ENCODE data around the gene CPT2. TPM values are rescaled to one million over a fixed set of nuclear protein-coding genes. Genes with fewer than 3 reads are reported as not detected.

The CPT2 gene
- total RNA-seq, 1 donor from 2014 or later = 5.5 TPM

DNA sequence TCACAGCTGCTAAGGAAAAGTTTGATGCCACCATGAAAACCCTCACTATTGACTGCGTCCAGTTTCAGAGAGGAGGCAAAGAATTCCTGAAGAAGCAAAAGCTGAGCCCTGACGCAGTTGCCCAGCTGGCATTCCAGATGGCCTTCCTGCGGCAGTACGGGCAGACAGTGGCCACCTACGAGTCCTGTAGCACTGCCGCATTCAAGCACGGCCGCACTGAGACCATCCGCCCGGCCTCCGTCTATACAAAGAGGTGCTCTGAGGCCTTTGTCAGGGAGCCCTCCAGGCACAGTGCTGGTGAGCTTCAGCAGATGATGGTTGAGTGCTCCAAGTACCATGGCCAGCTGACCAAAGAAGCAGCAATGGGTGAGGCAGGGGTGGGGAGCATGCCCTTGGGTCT is 14.3 kb downstream of the CPT2 start:
- Histone ChIP-seq H3K4me3 (ENCODE audit: low read depth, low read length) (no peak overlapping the region), H3K36me3 (ENCODE audit: control insufficient read depth, insufficient read depth, low read length) (peaks cover 16% of the 10 kb centered on the region), H3K27me3 (ENCODE audit: control insufficient read depth, insufficient read depth, low read length) (no peaks in the 10 kb centered on the region)
- TF ChIP-seq, protein P1, sequence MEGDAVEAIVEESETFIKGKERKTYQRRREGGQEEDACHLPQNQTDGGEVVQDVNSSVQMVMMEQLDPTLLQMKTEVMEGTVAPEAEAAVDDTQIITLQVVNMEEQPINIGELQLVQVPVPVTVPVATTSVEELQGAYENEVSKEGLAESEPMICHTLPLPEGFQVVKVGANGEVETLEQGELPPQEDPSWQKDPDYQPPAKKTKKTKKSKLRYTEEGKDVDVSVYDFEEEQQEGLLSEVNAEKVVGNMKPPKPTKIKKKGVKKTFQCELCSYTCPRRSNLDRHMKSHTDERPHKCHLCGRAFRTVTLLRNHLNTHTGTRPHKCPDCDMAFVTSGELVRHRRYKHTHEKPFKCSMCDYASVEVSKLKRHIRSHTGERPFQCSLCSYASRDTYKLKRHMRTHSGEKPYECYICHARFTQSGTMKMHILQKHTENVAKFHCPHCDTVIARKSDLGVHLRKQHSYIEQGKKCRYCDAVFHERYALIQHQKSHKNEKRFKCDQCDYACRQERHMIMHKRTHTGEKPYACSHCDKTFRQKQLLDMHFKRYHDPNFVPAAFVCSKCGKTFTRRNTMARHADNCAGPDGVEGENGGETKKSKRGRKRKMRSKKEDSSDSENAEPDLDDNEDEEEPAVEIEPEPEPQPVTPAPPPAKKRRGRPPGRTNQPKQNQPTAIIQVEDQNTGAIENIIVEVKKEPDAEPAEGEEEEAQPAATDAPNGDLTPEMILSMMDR (IDR thresholded peaks at IDR 0.05; ENCODE audit: insufficient read depth, low read length, severe bottlenecking) = no peak
- FAIRE-seq (no peak), DNase-seq (ENCODE audit: low read depth) (no peak)

DNA sequence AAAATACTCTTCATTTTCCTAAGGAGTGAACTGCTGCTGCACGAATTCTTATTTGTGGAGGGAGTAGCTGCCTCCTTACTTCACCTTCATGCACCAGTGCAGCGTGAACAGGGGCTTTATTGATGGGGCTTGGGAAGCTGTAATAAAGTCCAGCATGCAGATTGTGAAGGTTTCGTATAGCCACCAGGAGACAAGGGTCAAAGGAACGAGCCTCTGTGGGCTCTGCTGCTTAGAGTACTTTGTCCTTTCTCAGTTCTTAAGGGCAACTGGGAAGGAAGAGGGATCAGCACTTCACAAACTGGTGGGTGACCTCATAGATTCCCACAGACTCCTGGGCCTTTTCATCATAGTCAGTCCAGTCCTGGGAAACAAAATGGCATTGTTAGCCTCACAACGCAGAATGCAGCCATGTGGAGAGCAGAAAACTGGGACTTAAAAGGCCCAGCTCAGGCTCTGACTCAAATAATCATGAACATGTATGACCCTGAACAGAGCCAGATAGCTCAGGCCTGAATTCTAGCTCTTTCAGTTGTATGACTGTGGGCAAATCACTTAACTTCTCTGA is 17.8 kb downstream of the CPT2 start:
- TF ChIP-seq, protein P1 (IDR thresholded peaks at IDR 0.05; ENCODE audit: insufficient read depth, low read length, severe bottlenecking) = no peak
- Histone ChIP-seq H3K4me3 (ENCODE audit: low read depth, low read length) (no peak overlapping the region), H3K27me3 (ENCODE audit: control insufficient read depth, insufficient read depth, low read length) (no peaks in the 10 kb centered on the region), H3K36me3 (ENCODE audit: control insufficient read depth, insufficient read depth, low read length) (peaks cover 20% of the 10 kb centered on the region)
- no peak for FAIRE-seq
- DNase-seq (ENCODE audit: low read depth) = no peak

DNA sequence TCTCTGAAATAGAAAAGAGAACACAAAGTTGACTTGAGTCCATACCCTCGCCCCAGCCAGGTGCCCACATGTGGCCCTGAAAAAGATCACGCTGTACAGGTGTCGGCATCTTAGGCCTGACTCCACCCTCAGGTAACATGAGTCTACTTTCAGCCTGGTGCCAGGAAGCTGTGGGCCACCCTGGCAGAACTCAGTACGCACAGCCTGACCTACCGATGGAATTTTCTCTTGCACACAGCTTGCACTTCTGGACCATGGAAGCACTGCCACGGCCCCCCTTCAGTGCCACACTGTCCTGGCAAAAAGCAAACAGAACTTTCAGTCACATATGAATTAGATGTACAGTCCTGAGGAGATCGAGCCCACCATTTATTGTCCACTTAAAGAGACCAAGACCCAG is 21.6 kb downstream of the CPT2 start:
- DNase-seq (ENCODE audit: low read depth) = no peak
- Histone ChIP-seq H3K27me3 (ENCODE audit: control insufficient read depth, insufficient read depth, low read length) (no peaks in the 10 kb centered on the region), H3K4me3 (ENCODE audit: low read depth, low read length) (no peak overlapping the region), H3K36me3 (ENCODE audit: control insufficient read depth, insufficient read depth, low read length) (peaks cover 8% of the 10 kb centered on the region)
- TF ChIP-seq, protein P1 (IDR thresholded peaks at IDR 0.05; ENCODE audit: insufficient read depth, low read length, severe bottlenecking) = no peak
- FAIRE-seq = no peak

DNA sequence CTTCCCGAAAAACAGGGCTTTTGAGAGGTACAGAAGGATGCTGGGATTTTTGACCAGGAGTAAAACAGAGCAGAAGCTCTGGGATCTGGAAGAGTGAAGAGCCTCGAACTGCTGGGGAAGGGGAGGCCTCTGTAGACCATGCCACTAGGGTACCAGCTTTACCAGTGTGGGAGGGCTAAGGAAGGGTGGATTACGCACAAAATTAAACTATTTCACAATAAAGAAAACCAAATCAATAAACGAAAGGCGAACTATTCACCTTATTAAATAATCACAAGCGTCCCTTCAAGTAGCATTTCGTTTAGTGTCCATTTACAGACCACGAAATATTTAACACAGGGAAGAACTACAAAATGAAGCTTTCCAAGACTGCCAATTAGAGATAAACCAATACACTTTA is 23.1 kb downstream of the CPT2 start:
- H3K36me3 ChIP-seq (ENCODE audit: control insufficient read depth, insufficient read depth, low read length) = peaks cover 6% of the 10 kb centered on the region
- DNase-seq (ENCODE audit: low read depth) (no peak), FAIRE-seq (no peak)
- H3K27me3 ChIP-seq (ENCODE audit: control insufficient read depth, insufficient read depth, low read length) = no peaks in the 10 kb centered on the region
- peak overlapping the region; percentile 83 for H3K4me3 ChIP-seq (ENCODE audit: low read depth, low read length)
- TF ChIP-seq, protein P1 (IDR thresholded peaks at IDR 0.05; ENCODE audit: insufficient read depth, low read length, severe bottlenecking) = no peak

DNA sequence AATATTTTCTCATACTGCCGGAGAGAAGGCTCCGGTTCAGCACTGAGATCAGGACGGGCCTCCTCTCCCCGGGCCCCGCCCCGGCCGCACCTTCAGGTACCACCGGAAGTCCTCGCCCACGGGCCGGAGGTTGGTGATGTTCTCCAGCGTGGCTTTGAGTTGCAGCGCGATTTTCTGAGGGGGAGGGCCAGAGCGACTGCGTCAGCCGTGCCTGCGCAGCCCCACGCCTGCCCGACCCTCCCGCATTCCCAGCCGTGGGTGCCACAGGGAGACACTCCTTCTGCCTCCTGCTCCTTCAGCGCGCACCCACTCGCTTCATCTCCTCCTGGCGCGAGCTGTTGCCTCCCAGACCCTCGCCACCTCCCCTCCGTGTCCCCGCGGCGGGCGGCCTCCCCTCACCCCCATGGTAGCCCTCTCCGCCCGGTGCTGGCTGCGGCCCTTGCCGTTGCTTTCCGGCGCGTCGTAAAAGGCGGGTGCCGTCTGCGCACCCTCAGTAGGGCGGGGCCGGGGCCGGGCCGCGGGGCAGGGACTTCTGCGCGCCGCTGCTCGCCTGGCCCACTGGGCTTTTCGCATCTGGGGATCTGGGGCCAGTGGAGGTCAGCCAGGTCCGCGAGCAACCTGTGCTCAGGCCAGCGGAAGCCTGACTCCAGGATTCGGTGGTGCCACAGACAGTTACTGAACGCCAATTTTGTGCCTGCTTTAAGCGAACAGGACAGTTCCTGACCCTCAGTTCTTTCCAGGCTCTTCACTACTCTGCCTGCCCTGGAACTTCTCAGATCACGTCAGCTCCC is 23.7 kb downstream of the CPT2 start, which contains the start of gene CZIB:
CZIB (minus strand) TSS at position 464 of the 791 bp plus-strand sequence; CDS start at position 405, 59 bp downstream.
- FAIRE-seq (no peak), DNase-seq (ENCODE audit: low read depth) (peak; percentile 87)
- TF ChIP-seq, protein P1 (IDR thresholded peaks at IDR 0.05; ENCODE audit: insufficient read depth, low read length, severe bottlenecking) = no peak
- no peaks in the 10 kb centered on the region for H3K27me3 ChIP-seq (ENCODE audit: control insufficient read depth, insufficient read depth, low read length)
- H3K36me3 ChIP-seq (ENCODE audit: control insufficient read depth, insufficient read depth, low read length) = peaks cover 4% of the 10 kb centered on the region
- H3K4me3 ChIP-seq (ENCODE audit: low read depth, low read length) = peak within 1 kb of the TSS; percentile 83

Data from bronchial epithelial cell (primary cell).